GM20000 (cell line): ENCODE data around the gene VTN.

ENCODE experiments used
- DNase-seq: peaks from one replicate; pipeline ENCODE4 v3.0.0; 2012; ENCODE audit warnings: low spot score
- TF ChIP-seq, protein P1 (sequence below): IDR thresholded peaks from 2 replicates; pipeline ENCODE4 v1.5.1; 2012; ENCODE audit warnings: mild to moderate bottlenecking, control low read depth; ENCODE audit errors: extremely low read depth, missing control alignments

VTN gene

DNA sequence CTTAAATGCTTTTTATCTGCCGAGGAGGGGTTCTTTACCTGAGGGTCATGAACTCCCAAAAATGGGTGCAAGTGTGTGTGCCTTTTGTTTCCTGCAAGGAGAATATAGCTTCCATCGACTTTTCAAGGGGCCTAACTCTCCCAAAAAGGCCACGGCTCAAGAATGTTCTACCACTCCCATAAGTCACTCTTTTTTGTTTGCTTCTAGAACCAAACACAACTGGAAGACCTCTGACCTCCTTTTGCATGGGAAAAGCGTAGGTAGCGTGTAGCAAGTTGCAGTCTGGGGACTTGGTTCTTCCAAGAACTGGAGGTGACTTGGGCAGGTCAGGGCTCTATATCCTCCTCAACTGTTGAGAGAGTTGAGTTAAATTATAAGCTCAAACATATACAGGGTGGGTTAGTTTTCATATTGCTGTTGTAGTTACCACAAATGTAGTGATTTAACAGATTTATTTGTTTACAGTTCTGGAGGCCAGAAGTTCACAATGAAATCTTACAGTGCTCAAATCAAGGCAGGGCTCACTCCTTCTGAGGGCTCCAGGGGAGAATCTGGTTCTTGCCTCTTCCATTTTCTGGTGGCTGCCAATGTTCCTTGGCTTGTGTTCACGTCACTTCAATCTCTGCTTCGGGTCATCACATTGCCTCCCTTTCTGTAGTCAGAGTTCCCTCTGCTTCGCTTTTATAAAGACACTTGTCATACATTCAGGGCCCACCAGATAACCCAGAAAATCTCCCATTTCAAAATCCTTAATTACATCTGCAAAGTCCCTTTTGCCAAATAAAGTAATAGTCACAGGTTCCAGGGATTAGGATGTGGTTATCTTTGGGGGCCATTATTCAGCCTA lies 49.7 kb downstream of the VTN start:
- TF ChIP-seq, protein P1, sequence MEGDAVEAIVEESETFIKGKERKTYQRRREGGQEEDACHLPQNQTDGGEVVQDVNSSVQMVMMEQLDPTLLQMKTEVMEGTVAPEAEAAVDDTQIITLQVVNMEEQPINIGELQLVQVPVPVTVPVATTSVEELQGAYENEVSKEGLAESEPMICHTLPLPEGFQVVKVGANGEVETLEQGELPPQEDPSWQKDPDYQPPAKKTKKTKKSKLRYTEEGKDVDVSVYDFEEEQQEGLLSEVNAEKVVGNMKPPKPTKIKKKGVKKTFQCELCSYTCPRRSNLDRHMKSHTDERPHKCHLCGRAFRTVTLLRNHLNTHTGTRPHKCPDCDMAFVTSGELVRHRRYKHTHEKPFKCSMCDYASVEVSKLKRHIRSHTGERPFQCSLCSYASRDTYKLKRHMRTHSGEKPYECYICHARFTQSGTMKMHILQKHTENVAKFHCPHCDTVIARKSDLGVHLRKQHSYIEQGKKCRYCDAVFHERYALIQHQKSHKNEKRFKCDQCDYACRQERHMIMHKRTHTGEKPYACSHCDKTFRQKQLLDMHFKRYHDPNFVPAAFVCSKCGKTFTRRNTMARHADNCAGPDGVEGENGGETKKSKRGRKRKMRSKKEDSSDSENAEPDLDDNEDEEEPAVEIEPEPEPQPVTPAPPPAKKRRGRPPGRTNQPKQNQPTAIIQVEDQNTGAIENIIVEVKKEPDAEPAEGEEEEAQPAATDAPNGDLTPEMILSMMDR = no peak
- DNase-seq = no peak

DNA sequence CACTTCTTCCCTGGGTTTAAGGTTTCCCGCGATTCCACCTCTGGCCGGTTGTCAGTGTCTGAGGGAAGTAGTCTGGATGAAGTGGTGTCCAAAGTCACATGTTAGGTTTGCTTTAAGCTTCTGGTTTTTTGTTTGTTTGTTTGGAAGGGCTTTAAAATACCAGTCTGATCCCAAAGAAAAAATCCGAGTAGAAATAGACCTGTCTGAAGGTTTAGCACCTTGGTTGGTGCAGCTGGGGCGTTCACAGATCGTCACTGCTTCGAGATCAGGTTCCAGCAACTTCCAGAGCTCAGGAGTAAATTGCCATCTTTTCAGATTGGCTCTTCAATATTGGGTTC lies 50.5 kb downstream of the VTN start:
- no peak for DNase-seq
- TF ChIP-seq, protein P1 = no peak

DNA sequence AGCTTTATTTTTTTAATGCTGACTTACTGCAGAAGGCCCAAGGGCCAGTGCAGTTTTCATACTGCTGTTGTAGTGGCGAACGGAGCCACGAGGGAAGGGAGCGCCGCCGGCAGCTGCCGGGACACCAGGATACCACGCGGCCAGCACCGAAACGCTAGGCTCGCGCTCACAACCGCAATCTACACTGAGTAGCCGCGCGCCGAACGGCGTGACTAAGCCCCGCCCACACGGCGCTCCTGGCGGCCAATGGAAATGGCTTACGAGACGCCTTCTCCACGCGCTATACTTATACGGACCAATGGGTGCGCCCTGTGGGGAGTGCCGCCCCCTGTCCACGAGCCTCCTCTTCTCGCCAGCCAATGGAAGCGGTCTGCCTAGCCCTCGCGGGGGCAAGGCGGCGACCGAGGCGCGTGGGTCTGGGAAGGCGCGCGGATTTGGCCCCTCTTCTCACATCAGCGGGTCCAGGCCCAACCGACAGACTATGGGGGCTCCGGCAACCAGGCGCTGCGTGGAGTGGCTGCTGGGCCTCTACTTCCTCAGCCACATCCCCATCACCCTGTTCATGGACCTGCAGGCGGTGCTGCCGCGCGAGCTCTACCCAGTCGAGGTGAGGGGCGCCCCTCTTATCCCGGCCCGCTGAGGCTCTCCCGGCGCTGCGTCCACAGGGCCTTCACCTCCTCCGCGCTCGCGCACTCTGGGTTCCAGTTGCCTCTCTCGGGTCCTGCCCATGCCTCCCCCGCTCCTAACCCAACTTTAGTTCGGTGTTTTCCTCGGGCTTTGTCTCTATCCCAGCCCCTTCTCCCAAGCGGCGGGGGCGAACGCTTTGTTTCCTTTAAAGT lies 51.1 kb downstream of the VTN start, which contains the start of gene TMEM97:
TSS of gene TMEM97 (plus strand) at position 442 of the 839 bp plus-strand sequence. CDS start at position 482, 40 bp downstream.
- DNase-seq = peak; percentile 96
- TF ChIP-seq, protein P1 = no peak

DNA sequence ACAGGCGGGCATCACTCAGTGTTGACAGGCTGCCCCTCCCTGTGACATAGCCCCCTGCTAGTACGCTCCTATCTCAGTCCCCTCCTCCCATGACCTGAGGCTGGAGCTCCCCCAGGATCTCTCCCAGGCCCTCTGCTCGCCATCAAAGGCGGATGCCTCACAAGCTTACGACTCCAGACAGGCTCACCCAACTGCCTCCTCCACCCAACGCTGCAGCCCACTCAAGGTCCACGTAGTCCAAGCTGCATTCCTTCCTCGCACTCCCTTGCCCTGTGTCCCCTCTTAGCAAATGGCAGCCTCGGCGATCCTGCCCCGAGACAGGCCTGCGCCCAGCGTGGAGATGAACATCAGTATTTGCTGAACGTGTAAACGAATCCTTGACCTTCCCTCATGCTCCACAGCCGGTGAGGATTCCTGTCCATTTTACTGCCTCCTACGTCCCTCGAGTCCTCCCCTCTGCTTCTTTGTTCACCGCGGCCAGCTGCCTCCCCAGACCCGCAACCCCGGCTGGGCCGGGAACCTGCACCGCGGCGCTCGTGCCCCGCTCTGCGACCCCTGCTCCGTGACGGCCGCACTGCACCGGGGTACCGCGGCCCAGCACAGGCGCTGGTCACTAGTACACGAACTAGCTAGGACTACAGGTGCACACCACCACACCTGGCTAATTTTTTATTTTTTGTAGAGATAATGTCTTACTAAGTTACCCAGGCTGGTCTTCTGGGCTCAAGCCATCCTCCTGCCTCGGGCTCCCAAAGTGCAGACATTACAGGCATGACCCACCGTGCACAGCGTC lies 51.9 kb downstream of the VTN start:
- no peak for DNase-seq
- TF ChIP-seq, protein P1 = no peak
